Heart right ventricle (tissue), 16 donors: Measurements from ENCODE around the gene ETS1. TPM values are rescaled to one million over a fixed set of nuclear protein-coding genes. Genes with fewer than 3 reads are reported as not detected.

Experiments
- ATAC-seq, 8 donors: fragments of 200-7000 bp; cut with Tn5 transposase; one replicate each; pipeline ENCODE4 v1.9.1; 2020; ENCODE audit warnings: mild to moderate bottlenecking in 8 of 8, moderate library complexity in 8 of 8, moderate number of reproducible peaks in 1 of 8
- DNase-seq, 2 donors: peaks; one replicate each; pipeline ENCODE4 v3.0.0-alpha.2; 2020
- H3K27ac ChIP-seq, 10 donors: fragments of 200-600 bp; sonication (generic) in 2 of 10; one replicate each; pipeline versions ENCODE4 v1.5.0 to v1.8.0; 2020 to 2022; ENCODE audit warnings: mild to moderate bottlenecking in 3 of 10
- H3K27me3 ChIP-seq, 7 donors: fragments of 200-600 bp; one replicate each; pipeline ENCODE4 v1.8.0; 2021 to 2022; ENCODE audit warnings: mild to moderate bottlenecking in 2 of 7
- H3K36me3 ChIP-seq, 9 donors: fragments of 200-600 bp; sonication (generic) in 1 of 9; one replicate each; pipeline versions ENCODE4 v1.5.0 to v1.8.0; 2020 to 2022; ENCODE audit warnings: mild to moderate bottlenecking in 2 of 9
- H3K4me1 ChIP-seq, 9 donors: fragments of 200-600 bp; sonication (generic) in 1 of 9; one replicate each; pipeline versions ENCODE4 v1.5.0 to v1.8.0; 2020 to 2022; ENCODE audit warnings: mild to moderate bottlenecking in 4 of 9
- H3K4me3 ChIP-seq, 10 donors: fragments of 200-600 bp; sonication (generic) in 2 of 10; one replicate each; pipeline versions ENCODE4 v1.5.0 to v1.8.0; 2020 to 2022; ENCODE audit warnings: mild to moderate bottlenecking in 7 of 10, moderate library complexity in 2 of 10
- H3K9me3 ChIP-seq, 11 donors: fragments of 200-600 bp in 10 of 11; sonication (generic) in 2 of 11; one replicate each; pipeline versions ENCODE4 v1.5.0 to v1.8.0; 2013 to 2022; ENCODE audit warnings: mild to moderate bottlenecking in 2 of 11, control low read depth in 1 of 11, moderate library complexity in 1 of 11
- CTCF ChIP-seq, 9 donors: fragments of 200-600 bp; sonication (generic) in 2 of 9; IDR thresholded peaks; one replicate each; pipeline versions ENCODE4 v1.5.0 to v1.8.0; 2021 to 2022; ENCODE audit warnings: antibody characterized with exemption in 9 of 9, mild to moderate bottlenecking in 5 of 9, moderate library complexity in 1 of 9
- WGBS, 2 donors: extraction: QIAGEN DNeasy Blood & Tissue Kit; methylation state at CpG; one replicate each; pipeline ENCODE4 v1.1.7; 2013; ENCODE audit warnings: inconsistent platforms in 1 of 2; 5-methylcytosine and 5-hydroxymethylcytosine counted together
- intact Hi-C, 10 donors: fragments of 100-400 bp; cut with DNase I; formaldehyde crosslinking; loops; one replicate each; pipeline versions ENCODE4 v1.11.1 to v1.14.2; 2022
- polyA plus RNA-seq, 2 donors: library from polyadenylated mRNA; stranded (reverse); fragments of 200-250 nt; gene quantifications; one replicate each; pipeline ENCODE4 v1.2.3, GENCODE V29; 2013
- total RNA-seq, 10 donors: library from RNA; stranded (reverse); fragmentation: NEBNext Ultra II Directional in 3 of 10; extraction: Animal tissue kit (Norgen Biotek cat#: 25700) in 3 of 10; gene quantifications; one replicate each; pipeline versions ENCODE4 v1.2.1 to v1.2.4, GENCODE V29; 2021 to 2023
- donor health status: Arrhythmogenic right ventricular cardiomyopathy.
- donor health status: ischemic (EF 13 %, LVEDD 7.1; RV severe dilation, severe dysfunction).
- donor health status: healthy with polysubstance abuse.
- donor health status: DM: no; HTN: yes; CAD: no.
- donor health status: DM: no; HTN: no; CAD: no.
- donor health status: ischemic (EF 25% LVEDD 6.9; RV normal size, moderate dysfunction).
- donor health status: ischemic (EF 25% LVEDD 5.7; RV mildly dilated, moderate dysfunction).
- donor health status: healthy.
- donor health status: DM: yes; HTN: yes; CAD: no.
- donor health status: Ischemic cardiomyopathy.
- donor health status: ischemic (EF 35%, LVEDD 5.7; RV mildly dilated, moderate dysfunction).
- donor health status: nonischemic (EF 11% LVEDD 7.7; RV severe dilation, severe dysfunction).
- donor health status: DM: yes; HTN: yes; CAD: no.
- donor health status: PGD.
- donor health status: ischemic (EF 29% LVEDD 5.4; RV normal size, mild dysfunction).
- donor health status: nonischemic (EF 23%, LVEDD 6.1; RV moderate dilation, normal function).

Gene ETS1
- total and polyA plus RNA-seq, 12 donors, result 21.3 to 93.4 (median 50.7) TPM

- ATAC-seq (peak in 1 of 8 donors; percentile 21), DNase-seq (no peak)
- H3K4me1 ChIP-seq, result peaks cover 0 to 50% (median 22%) of the 10 kb centered on the region in 9 donors
- no peaks in the 10 kb centered on the region for H3K9me3 ChIP-seq
- no peaks in the 10 kb centered on the region for H3K27me3 ChIP-seq
- peak overlapping the region in 8 of 10 donors; percentile 20 to 72 (median 52) for H3K27ac ChIP-seq
- no peak for TF ChIP-seq CTCF (IDR thresholded peaks at IDR 0.05)
- intact Hi-C loops, result no loop called here
- peak overlapping the region in 5 of 10 donors; percentile 6 to 32 (median 18) for H3K4me3 ChIP-seq
- WGBS, 2 donors, result 63 to 70% methylated on average over 9 of the region's 9 CpGs
- H3K36me3 ChIP-seq, result no peaks in the 10 kb centered on the region
Observed at GRCh38 chr11:128620309-128621100, 33.1 kb upstream of the ETS1 start.

- no peaks in the 10 kb centered on the region for H3K9me3 ChIP-seq
- H3K36me3 ChIP-seq, result no peaks in the 10 kb centered on the region
- DNase-seq, result no peak
- H3K27ac ChIP-seq, result peak overlapping the region in 4 of 10 donors; percentile 18 to 72 (median 63)
- H3K4me1 ChIP-seq, result peaks cover 0 to 42% (median 22%) of the 10 kb centered on the region in 9 donors
- intact Hi-C loops, result loop anchor here in 1 of 10 donors (5.0 kb wide), 1 partner anchor 37 kb away; no protein-coding TSS in a partner anchor
- no peaks in the 10 kb centered on the region for H3K27me3 ChIP-seq
- WGBS, 2 donors, result 76 to 84% methylated on average over 10 of the region's 10 CpGs
- peak in 1 of 8 donors; percentile 27 for ATAC-seq
- TF ChIP-seq CTCF (IDR thresholded peaks at IDR 0.05), result no peak
- no peak overlapping the region for H3K4me3 ChIP-seq
Observed at GRCh38 chr11:128619540-128620308, 32.4 kb upstream of the ETS1 start.

GRCh38 chr11:128619007-128619406 is 31.6 kb upstream of the ETS1 start:
- intact Hi-C loops, result loop anchor here in 1 of 10 donors (5.0 kb wide), 1 partner anchor 37 kb away; no protein-coding TSS in a partner anchor
- no peak for TF ChIP-seq CTCF (IDR thresholded peaks at IDR 0.05)
- H3K27ac ChIP-seq, result no peak overlapping the region
- H3K4me1 ChIP-seq, result peaks cover 0 to 37% (median 26%) of the 10 kb centered on the region in 9 donors
- WGBS, 2 donors, result 90 to 91% methylated on average over 5 of the region's 5 CpGs
- H3K9me3 ChIP-seq, result no peaks in the 10 kb centered on the region
- no peak overlapping the region for H3K4me3 ChIP-seq
- H3K36me3 ChIP-seq, result no peaks in the 10 kb centered on the region
- DNase-seq (no peak), ATAC-seq (no peak)
- no peaks in the 10 kb centered on the region for H3K27me3 ChIP-seq

GRCh38 chr11:128618603-128619002 is 31.2 kb upstream of the ETS1 start:
- no peak for ATAC-seq
- TF ChIP-seq CTCF (IDR thresholded peaks at IDR 0.05), result no peak

More at GRCh38 chr11:128618603-128619002, 31.2 kb upstream of the ETS1 start:
- intact Hi-C loops, result loop anchor here in 1 of 10 donors (5.0 kb wide), 1 partner anchor 36 kb away; no protein-coding TSS in a partner anchor
- DNase-seq, result no peak
- peaks cover 0 to 37% (median 27%) of the 10 kb centered on the region in 9 donors for H3K4me1 ChIP-seq
- H3K36me3 ChIP-seq, result no peaks in the 10 kb centered on the region
- H3K27me3 ChIP-seq, result no peaks in the 10 kb centered on the region
- WGBS, 2 donors, result 96% methylated on average over 7 of the region's 7 CpGs
- H3K4me3 ChIP-seq, result no peak overlapping the region
- no peak overlapping the region for H3K27ac ChIP-seq
- no peaks in the 10 kb centered on the region for H3K9me3 ChIP-seq
